B cell (primary cell): ENCODE results near the gene TRPV2. TPM values are rescaled to one million over a fixed set of nuclear protein-coding genes. Genes with fewer than 3 reads are reported as not detected.

ENCODE experiments used
- ATAC-seq: fragments of 200-7000 bp; cut with Tn5 transposase; one replicate; pipeline ENCODE4 v1.10.0; 2021; ENCODE audit warnings: low read depth, mild to moderate bottlenecking, moderate number of reproducible peaks, moderate library complexity
- CTCF ChIA-PET: fragments of 350-600 bp; sonication (Branson Sonifier 250); formaldehyde crosslinking; loops from one replicate; lab custom pipeline; 2021; ENCODE audit warnings: antibody characterized with exemption, inconsistent platforms; lab: Charles Lee
- POLR2A ChIA-PET: fragments of 350-600 bp; sonication (Branson Sonifier 250); formaldehyde crosslinking; loops from one replicate; lab custom pipeline; 2021; ENCODE audit warnings: antibody characterized with exemption; lab: Charles Lee
- DNase-seq: peaks from one replicate; pipeline ENCODE4 v3.0.0; 2013
- H2AFZ ChIP-seq: 2 replicates; pipeline ENCODE4 v1.6.1; 2012; ENCODE audit warnings: mild to moderate bottlenecking, low read depth, low read length; ENCODE audit not compliant: insufficient read depth, poor library complexity, severe bottlenecking
- H3K27ac ChIP-seq, 2 donors: 1 replicate in 1 of 2; 2 replicates in 1 of 2; pipeline ENCODE4 v1.5.1; 2012 to 2013; ENCODE audit warnings: low read length in 2 of 2, mild to moderate bottlenecking in 2 of 2, moderate library complexity in 1 of 2
- H3K27me3 ChIP-seq, 4 experiments: fragments of 200-600 bp in 1 of 4; sonication (generic) in 1 of 4; replicated peaks in 1 of 4; 1 replicate in 2 of 4; 2 replicates in 2 of 4; pipeline versions ENCODE4 v1.6.1 to v1.7.0; 2013 to 2016; ENCODE audit warnings: low read length in 3 of 4, mild to moderate bottlenecking in 2 of 4, mixed read lengths in 1 of 4, moderate library complexity in 1 of 4; ENCODE audit not compliant: insufficient read depth in 4 of 4, control insufficient read depth in 3 of 4; ENCODE audit errors: control extremely low read depth in 1 of 4
- H3K36me3 ChIP-seq, 2 experiments: replicated peaks in 1 of 2; 1 replicate in 1 of 2; 2 replicates in 1 of 2; pipeline versions ENCODE4 v1.6.1 to v1.7.1; 2013; ENCODE audit warnings: low read length in 1 of 2; ENCODE audit not compliant: insufficient read depth in 2 of 2, control insufficient read depth in 1 of 2; ENCODE audit errors: control extremely low read depth in 1 of 2, extremely low read depth in 1 of 2
- H3K4me1 ChIP-seq, 2 donors: fragments of 200-600 bp in 1 of 2; sonication (generic) in 1 of 2; 1 replicate in 1 of 2; 2 replicates in 1 of 2; pipeline versions ENCODE4 v1.5.1 to v1.6.1; 2013 to 2017; ENCODE audit warnings: low read length in 2 of 2; ENCODE audit not compliant: control insufficient read depth in 2 of 2, insufficient read depth in 2 of 2
- H3K4me2 ChIP-seq: replicated peaks from 2 replicates; pipeline ENCODE3; 2012; ENCODE audit warnings: mild to moderate bottlenecking, low read depth, low read length; ENCODE audit not compliant: poor library complexity, severe bottlenecking
- H3K4me3 ChIP-seq, 5 experiments: fragments of 200-600 bp in 1 of 5; sonication (generic) in 1 of 5; 1 replicate in 3 of 5; 2 replicates in 2 of 5; pipeline versions ENCODE4 v1.5.1 to v1.7.0; 2011 to 2016; ENCODE audit warnings: low read length in 4 of 5, mild to moderate bottlenecking in 4 of 5, low read depth in 2 of 5, control low read depth in 1 of 5, moderate library complexity in 1 of 5; ENCODE audit not compliant: insufficient read depth in 1 of 5; ENCODE audit errors: control extremely low read depth in 1 of 5, extremely low read depth in 1 of 5
- H3K79me2 ChIP-seq: fragments of 200-600 bp; sonication (generic); one replicate; pipeline ENCODE4 v1.6.0; 2016; ENCODE audit warnings: low read length; ENCODE audit not compliant: control insufficient read depth, insufficient read depth
- H3K9ac ChIP-seq: fragments of 200-600 bp; sonication (generic); 2 replicates; pipeline ENCODE4 v1.6.1; 2017; ENCODE audit warnings: mild to moderate bottlenecking, low read length, moderate library complexity
- H3K9me3 ChIP-seq, 3 donors: one replicate each; pipeline versions ENCODE4 v1.6.1 to v1.7.1; 2013; ENCODE audit warnings: low read length in 2 of 3; ENCODE audit not compliant: control insufficient read depth in 2 of 3, insufficient read depth in 1 of 3; ENCODE audit errors: control extremely low read depth in 1 of 3
- H4K20me1 ChIP-seq: 2 replicates; pipeline ENCODE4 v1.6.0; 2012; ENCODE audit warnings: mild to moderate bottlenecking, low read length; ENCODE audit not compliant: insufficient read depth, control insufficient read depth, poor library complexity, severe bottlenecking
- H3K27ac Mint-ChIP-seq: one replicate; pipeline ENCODE4 v1.8.0; 2021; ENCODE audit warnings: mixed read lengths
- H3K27me3 Mint-ChIP-seq: one replicate; pipeline ENCODE4 v1.8.0; 2021; ENCODE audit warnings: mixed read lengths
- H3K4me1 Mint-ChIP-seq: one replicate; pipeline ENCODE4 v1.8.0; 2021; ENCODE audit warnings: mixed read lengths
- H3K4me3 Mint-ChIP-seq: one replicate; pipeline ENCODE4 v1.8.0; 2021; ENCODE audit warnings: mixed read lengths
- H3K9me3 Mint-ChIP-seq: one replicate; pipeline ENCODE4 v1.8.0; 2022; ENCODE audit warnings: mixed read lengths; ENCODE audit not compliant: insufficient read depth
- EZH2 ChIP-seq: IDR thresholded peaks from 2 replicates; pipeline ENCODE4 v1.6.1; 2012; ENCODE audit warnings: borderline replicate concordance, low read depth, mild to moderate bottlenecking, moderate library complexity, low read length; ENCODE audit not compliant: insufficient read depth, poor library complexity, severe bottlenecking
- WGBS: methylation state at CpG from one replicate; pipeline ENCODE4 v1.1.5; 2013; ENCODE audit warnings: missing lambda C conversion rate; ENCODE audit not compliant: insufficient coverage; 5-methylcytosine and 5-hydroxymethylcytosine counted together
- intact Hi-C: fragments of 100-400 bp; cut with micrococcal nuclease; formaldehyde crosslinking; loops from one replicate; pipeline ENCODE4 v1.10.0; 2022
- polyA plus RNA-seq: library from polyadenylated mRNA; depleted of rRNA; stranded (reverse); fragments of >200 nt; gene quantifications from 2 replicates; pipeline ENCODE4 v1.2.3, GENCODE V29; 2012
- total RNA-seq, 2 donors: library from RNA; stranded (reverse); fragments of 120-200 nt in 1 of 2; gene quantifications; 1 replicate in 1 of 2; 2 replicates in 1 of 2; pipeline versions ENCODE4 v1.2.3 to v1.2.4, GENCODE V29; 2013 to 2022
- TF ChIP-seq, protein P1 (sequence below): fragments of 200-600 bp; IDR thresholded peaks from one replicate; pipeline ENCODE4 v1.8.0; 2022; ENCODE audit warnings: antibody characterized with exemption, mild to moderate bottlenecking

Gene TRPV2
- total and polyA plus RNA-seq, 2 donors (not counting 1 experiment from before 2014, with no cell fraction given), result 58.6 to 89.0 TPM

DNA sequence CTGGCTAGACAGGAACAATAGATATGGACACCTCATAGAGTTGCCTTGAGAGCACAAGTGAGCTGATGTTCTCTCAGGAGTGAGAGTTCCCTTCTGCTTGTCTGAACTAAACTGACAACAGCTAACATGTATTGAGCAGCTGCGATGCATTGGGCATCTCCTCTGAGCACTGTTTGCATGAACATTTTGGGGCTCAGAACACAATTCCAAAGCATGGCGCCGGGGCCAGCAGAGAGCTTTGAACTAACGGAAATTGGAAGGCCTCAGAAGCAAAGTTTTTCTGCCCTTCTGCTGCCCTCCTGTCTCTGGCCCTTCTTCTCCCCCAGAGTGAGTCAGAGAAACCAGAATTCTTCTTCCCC lies 38.1 kb downstream of the TRPV2 start:
- no peak overlapping the region for H3K27ac ChIP-seq
- POLR2A ChIA-PET, result no interaction called here
- no peak for DNase-seq
- peaks cover 0 to 9% of the 10 kb centered on the region in 2 experiments for H3K36me3 ChIP-seq
- no peaks in the 10 kb centered on the region for H4K20me1 ChIP-seq
- Mint-ChIP-seq H3K27me3 (no peaks in the 10 kb centered on the region), H3K4me3 (no peak overlapping the region), H3K27ac (peak overlapping the region; percentile 66), H3K9me3 (no peaks in the 10 kb centered on the region), H3K4me1 (peaks cover 3% of the 10 kb centered on the region)
- H2AFZ ChIP-seq, result no peak overlapping the region
- 96% methylated on average over 4 of the region's 4 CpGs for WGBS
- CTCF ChIA-PET, result interaction anchor here (0.7 to 5.0 kb wide), 13 partner anchors 9 to 148 kb away, joined by 3 to 49 read pairs (median 3); partner anchors contain the start of gene LRRC75A
- H3K27me3 ChIP-seq, result no peaks in the 10 kb centered on the region
- no peaks in the 10 kb centered on the region for H3K79me2 ChIP-seq
- TF ChIP-seq EZH2, result no peak
- TF ChIP-seq, protein P1, sequence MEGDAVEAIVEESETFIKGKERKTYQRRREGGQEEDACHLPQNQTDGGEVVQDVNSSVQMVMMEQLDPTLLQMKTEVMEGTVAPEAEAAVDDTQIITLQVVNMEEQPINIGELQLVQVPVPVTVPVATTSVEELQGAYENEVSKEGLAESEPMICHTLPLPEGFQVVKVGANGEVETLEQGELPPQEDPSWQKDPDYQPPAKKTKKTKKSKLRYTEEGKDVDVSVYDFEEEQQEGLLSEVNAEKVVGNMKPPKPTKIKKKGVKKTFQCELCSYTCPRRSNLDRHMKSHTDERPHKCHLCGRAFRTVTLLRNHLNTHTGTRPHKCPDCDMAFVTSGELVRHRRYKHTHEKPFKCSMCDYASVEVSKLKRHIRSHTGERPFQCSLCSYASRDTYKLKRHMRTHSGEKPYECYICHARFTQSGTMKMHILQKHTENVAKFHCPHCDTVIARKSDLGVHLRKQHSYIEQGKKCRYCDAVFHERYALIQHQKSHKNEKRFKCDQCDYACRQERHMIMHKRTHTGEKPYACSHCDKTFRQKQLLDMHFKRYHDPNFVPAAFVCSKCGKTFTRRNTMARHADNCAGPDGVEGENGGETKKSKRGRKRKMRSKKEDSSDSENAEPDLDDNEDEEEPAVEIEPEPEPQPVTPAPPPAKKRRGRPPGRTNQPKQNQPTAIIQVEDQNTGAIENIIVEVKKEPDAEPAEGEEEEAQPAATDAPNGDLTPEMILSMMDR, result peak; percentile 8
- ATAC-seq, result no peak
- no peak overlapping the region for H3K4me2 ChIP-seq
- no peaks in the 10 kb centered on the region for H3K4me1 ChIP-seq
- intact Hi-C loops, result loop anchor here (1.0 to 5.0 kb wide), 2 partner anchors 68 to 134 kb away; no protein-coding TSS in a partner anchor
- no peak overlapping the region for H3K4me3 ChIP-seq
- H3K9ac ChIP-seq, result no peak overlapping the region
- H3K9me3 ChIP-seq, result no peaks in the 10 kb centered on the region

DNA sequence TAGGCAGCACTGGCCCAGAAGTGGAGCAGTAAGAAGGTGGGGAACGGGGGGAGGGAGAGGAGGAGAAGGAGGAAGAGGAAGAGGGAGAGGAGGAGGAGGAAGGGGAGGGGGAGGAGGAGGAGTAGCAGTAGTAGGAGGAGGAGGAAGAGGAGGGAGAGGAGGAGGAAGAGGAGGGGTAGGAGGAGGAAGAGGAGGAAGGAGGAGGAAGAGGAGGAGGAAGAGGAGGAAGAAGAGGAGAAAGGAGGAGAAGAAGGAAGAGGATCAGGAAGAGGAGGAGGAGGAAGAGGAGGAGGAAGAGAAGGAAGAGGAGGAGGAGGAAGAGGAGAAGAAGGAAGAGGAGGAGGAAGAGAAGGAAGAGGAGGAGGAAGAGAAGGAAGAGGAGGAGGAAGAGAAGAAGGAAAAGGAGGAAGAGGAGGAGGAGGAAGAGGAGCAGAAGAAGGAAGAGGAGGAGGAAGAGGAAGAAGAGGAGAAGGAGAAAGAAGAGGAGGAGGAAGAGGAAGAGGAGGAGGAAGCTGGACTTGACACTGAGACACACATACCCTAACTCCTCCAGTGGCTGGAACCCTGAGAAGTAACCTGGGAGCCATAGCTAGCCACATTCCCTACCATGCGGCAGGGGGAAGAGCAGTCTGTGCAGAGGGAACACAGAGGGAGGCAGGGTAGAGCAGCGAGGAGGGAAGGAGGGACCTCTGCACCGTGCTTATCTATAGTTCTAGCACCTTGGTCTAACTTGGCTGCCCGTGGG lies 40.8 kb downstream of the TRPV2 start:
- H3K4me2 ChIP-seq, result no peak overlapping the region
- ChIA-PET CTCF (interaction anchor here (1.3 kb wide), 1 partner anchor 93 kb away, joined by 5 read pairs; no protein-coding TSS in a partner anchor), POLR2A (no interaction called here)
- no peaks in the 10 kb centered on the region for H3K9me3 ChIP-seq
- no peaks in the 10 kb centered on the region for H3K9me3 Mint-ChIP-seq
- H3K9ac ChIP-seq, result no peak overlapping the region
- H3K27ac ChIP-seq, result no peak overlapping the region
- no peak overlapping the region for H3K4me3 ChIP-seq
- H3K4me1 Mint-ChIP-seq, result peaks cover 3% of the 10 kb centered on the region
- no peak overlapping the region for H3K4me3 Mint-ChIP-seq
- H3K79me2 ChIP-seq, result no peaks in the 10 kb centered on the region
- intact Hi-C loops, result no loop called here
- H3K4me1 ChIP-seq, result no peaks in the 10 kb centered on the region
- no peaks in the 10 kb centered on the region for H4K20me1 ChIP-seq
- H3K27me3 ChIP-seq, result no peaks in the 10 kb centered on the region
- DNase-seq, result no peak
- no peak for ATAC-seq
- H3K27ac Mint-ChIP-seq, result no peak overlapping the region
- WGBS, result 100% methylated on average over 3 of the region's 5 CpGs
- no peaks in the 10 kb centered on the region for H3K27me3 Mint-ChIP-seq
- H3K36me3 ChIP-seq, result no peaks in the 10 kb centered on the region
- H2AFZ ChIP-seq, result no peak overlapping the region
- TF ChIP-seq EZH2, result no peak
- TF ChIP-seq, protein P1, result no peak
